ENCODE results near the gene DGCR2.

DNA sequence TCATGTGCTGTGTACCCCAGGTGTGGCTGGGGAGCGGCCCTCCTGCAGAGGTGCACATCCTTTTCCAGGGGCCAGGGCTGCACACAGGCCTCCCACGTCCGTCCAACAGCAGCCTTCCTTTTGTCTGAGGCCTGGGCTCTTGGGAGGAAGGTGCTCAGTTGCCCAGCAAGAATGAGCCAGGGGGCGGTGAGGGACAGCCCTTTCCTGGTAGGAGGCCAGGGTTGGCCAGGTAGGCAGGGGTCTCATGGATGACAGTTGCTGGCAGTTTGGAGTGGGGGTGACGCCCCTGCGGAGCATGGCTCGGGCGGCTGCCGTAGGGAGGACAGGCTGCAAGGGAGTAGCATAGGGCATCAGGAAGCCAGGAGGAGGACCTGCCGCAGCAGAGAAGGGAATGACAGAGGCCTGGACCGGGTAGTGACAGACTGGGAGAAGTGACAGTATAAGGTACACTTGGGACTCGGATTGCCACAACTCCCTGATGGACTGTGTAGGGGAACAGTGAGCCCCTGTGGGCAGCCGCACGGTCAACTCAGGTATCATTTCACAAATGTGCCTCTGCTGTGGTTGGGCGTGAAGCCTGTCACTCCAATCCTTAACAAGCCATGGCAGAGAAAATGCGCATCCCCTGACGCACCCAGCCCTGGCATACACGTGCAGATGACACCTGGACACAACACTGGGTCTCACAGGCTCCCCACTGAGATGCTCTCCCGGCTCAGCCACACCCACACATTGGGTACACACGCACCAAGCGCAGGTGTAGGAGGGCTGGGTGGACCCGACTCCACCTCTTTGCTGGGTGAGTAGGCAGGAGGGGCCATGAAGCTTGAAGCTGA lies 79.7 kb downstream of the DGCR2 start:
- TF ChIP-seq CTCF (IDR thresholded peaks at IDR 0.05) = no peak
- TF ChIP-seq POLR2A (IDR thresholded peaks at IDR 0.05) = no peak

Measured in esophagus squamous epithelium (tissue), 4 donors.